ENCODE measurements around the gene MYPN.

Gene MYPN

DNA sequence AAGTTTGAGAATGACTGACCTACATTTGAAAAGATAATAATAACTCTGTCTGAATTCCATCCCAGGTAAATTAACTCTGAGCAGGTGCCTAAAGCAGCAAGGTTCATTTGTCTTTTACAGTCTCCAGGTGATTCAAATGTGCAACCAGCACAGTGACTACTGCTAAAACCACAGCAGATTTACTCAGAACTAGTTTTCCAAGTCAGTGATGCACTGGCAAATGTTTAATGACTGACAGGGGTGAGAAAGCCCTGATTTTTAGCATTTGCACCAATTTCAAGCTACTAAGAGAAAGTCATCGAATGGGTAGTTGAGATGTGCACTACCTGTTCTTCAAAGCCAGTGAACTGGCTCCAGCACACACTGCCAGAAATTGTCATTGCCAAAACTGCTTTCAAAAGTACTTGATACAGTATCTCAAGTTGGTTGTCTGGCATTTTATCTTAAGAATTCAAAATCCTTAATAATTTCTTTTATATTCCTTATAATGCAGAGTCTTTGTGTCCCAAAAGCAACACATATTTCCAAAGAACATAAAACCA is 62.3 kb downstream of the MYPN start:
- intact Hi-C loops (cut with DNase I; ENCODE audit: low total_unique reads): no loop called here
- no peak for DNase-seq
- no peaks in the 10 kb centered on the region for H3K4me1 ChIP-seq
- H3K4me3 ChIP-seq: no peak overlapping the region
- H3K36me3 ChIP-seq: no peaks in the 10 kb centered on the region
- no peaks in the 10 kb centered on the region for H3K9me3 ChIP-seq
- TF ChIP-seq, protein P1, sequence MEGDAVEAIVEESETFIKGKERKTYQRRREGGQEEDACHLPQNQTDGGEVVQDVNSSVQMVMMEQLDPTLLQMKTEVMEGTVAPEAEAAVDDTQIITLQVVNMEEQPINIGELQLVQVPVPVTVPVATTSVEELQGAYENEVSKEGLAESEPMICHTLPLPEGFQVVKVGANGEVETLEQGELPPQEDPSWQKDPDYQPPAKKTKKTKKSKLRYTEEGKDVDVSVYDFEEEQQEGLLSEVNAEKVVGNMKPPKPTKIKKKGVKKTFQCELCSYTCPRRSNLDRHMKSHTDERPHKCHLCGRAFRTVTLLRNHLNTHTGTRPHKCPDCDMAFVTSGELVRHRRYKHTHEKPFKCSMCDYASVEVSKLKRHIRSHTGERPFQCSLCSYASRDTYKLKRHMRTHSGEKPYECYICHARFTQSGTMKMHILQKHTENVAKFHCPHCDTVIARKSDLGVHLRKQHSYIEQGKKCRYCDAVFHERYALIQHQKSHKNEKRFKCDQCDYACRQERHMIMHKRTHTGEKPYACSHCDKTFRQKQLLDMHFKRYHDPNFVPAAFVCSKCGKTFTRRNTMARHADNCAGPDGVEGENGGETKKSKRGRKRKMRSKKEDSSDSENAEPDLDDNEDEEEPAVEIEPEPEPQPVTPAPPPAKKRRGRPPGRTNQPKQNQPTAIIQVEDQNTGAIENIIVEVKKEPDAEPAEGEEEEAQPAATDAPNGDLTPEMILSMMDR (IDR thresholded peaks at IDR 0.05): no peak
- H3K27me3 ChIP-seq: no peaks in the 10 kb centered on the region
- no peak overlapping the region for H3K27ac ChIP-seq

DNA sequence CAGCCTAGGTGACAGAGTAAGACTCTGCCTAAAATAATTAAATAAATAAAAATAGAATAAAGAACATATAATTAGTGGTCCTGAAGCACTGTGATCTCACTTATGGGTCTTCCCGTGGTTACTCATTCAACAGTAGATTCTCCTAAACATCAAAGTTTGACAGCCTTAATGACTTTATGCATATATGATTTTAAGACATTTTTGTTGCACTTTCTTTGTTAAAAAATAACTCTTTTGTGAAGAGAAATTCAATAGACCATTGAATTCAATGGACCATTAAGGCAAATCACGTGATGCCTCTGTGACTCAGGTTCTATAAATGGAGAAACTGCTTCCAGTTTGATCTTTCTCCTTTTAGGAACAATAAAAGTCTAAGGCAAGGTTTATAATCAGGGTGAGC is 63.0 kb downstream of the MYPN start:
- DNase-seq: no peak
- intact Hi-C loops (cut with DNase I; ENCODE audit: low total_unique reads): no loop called here
- no peak overlapping the region for H3K4me3 ChIP-seq
- no peaks in the 10 kb centered on the region for H3K27me3 ChIP-seq
- no peak overlapping the region for H3K27ac ChIP-seq
- H3K9me3 ChIP-seq: no peaks in the 10 kb centered on the region
- H3K4me1 ChIP-seq: no peaks in the 10 kb centered on the region
- TF ChIP-seq, protein P1 (IDR thresholded peaks at IDR 0.05): no peak
- H3K36me3 ChIP-seq: no peaks in the 10 kb centered on the region

DNA sequence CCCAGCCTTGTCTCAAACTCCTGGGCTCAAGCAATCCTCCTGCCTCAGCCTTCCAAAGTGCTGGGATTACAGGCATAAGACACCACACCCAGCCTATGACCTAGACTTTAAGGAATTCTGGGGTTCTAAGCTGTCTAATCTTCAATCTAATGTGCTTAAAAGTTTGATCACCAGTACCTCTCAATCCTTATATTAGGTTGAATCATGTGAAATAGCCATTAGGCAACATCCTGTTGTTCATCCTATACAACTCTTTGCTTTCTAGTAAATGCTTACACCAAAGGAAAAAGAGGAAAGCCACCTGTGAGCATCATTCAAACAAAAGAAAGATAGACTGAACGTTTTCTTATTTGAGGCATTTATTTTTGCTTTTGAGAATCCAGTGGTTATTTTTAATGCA is 66.7 kb downstream of the MYPN start:
- Histone ChIP-seq H3K4me3 (no peak overlapping the region), H3K27me3 (no peaks in the 10 kb centered on the region), H3K36me3 (no peaks in the 10 kb centered on the region), H3K9me3 (no peaks in the 10 kb centered on the region), H3K27ac (no peak overlapping the region), H3K4me1 (no peaks in the 10 kb centered on the region)
- intact Hi-C loops (cut with DNase I; ENCODE audit: low total_unique reads): no loop called here
- TF ChIP-seq, protein P1 (IDR thresholded peaks at IDR 0.05): no peak
- no peak for DNase-seq

DNA sequence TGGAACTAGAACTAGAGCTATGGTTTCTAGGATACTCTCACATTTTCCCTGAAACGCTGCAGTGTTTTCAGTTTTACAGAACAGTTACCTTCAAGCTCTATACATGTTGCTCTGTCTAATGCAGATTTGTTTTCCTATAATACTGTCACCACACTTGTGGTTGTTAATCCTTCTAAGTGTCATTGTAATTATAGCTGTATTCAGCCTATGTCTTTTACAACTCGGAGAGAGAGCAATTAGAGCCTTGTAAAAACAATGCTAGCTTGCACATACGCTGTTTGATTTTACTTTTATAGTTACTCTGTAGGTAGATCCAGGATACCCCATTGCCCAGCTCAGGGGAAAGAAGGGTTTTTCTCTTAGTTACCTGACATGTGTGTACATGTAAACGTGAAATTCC is 67.5 kb downstream of the MYPN start:
- H3K36me3 ChIP-seq: no peaks in the 10 kb centered on the region
- H3K9me3 ChIP-seq: no peaks in the 10 kb centered on the region
- H3K27ac ChIP-seq: no peak overlapping the region
- H3K27me3 ChIP-seq: no peaks in the 10 kb centered on the region
- H3K4me3 ChIP-seq: no peak overlapping the region
- H3K4me1 ChIP-seq: no peaks in the 10 kb centered on the region
- TF ChIP-seq, protein P1 (IDR thresholded peaks at IDR 0.05): no peak
- no peak for DNase-seq
- intact Hi-C loops (cut with DNase I; ENCODE audit: low total_unique reads): no loop called here

DNA sequence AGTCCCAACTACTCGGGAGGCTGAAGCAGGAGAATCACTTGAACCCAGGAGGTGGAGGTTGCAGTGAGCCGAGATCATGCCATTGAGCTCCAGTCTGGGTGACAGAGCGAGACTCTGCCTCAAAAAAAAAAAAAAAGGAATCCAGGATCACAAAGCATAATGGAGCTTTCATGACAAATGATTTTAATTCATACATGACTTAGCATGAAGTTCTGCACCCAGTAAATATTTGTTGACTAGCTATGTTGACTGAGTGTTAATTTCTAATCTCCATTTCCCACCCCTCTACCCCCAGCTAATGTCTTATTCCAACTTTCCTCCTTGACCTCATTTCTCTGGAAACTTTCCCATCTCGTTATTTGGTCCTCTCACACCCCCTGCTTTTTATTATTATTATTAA is 69.3 kb downstream of the MYPN start:
- DNase-seq: no peak
- H3K4me1 ChIP-seq: no peaks in the 10 kb centered on the region
- no peaks in the 10 kb centered on the region for H3K27me3 ChIP-seq
- intact Hi-C loops (cut with DNase I; ENCODE audit: low total_unique reads): no loop called here
- H3K4me3 ChIP-seq: no peak overlapping the region
- no peaks in the 10 kb centered on the region for H3K9me3 ChIP-seq
- no peak overlapping the region for H3K27ac ChIP-seq
- H3K36me3 ChIP-seq: no peaks in the 10 kb centered on the region
- TF ChIP-seq, protein P1 (IDR thresholded peaks at IDR 0.05): no peak

DNA sequence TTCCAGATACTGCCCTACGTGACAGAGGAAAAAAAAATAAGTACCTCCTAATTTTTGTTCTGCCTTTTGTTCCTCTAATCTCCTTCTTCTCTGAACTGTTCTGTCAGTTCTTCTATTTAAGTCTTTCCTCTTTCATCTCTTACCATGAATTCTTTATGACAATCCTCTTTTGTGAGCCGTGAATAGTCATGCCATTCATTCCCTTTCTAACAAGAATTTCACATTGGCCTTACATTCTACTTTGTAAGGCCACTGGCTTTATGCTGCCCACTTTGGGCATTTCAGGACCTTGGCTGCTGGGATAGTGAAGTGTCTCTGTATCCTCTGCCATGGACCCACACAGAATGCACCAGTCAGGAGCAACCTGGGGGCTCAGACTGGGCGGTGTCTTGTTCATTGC is 69.7 kb downstream of the MYPN start:
- Histone ChIP-seq H3K36me3 (no peaks in the 10 kb centered on the region), H3K9me3 (no peaks in the 10 kb centered on the region), H3K27me3 (no peaks in the 10 kb centered on the region), H3K4me1 (no peaks in the 10 kb centered on the region), H3K4me3 (no peak overlapping the region), H3K27ac (no peak overlapping the region)
- intact Hi-C loops (cut with DNase I; ENCODE audit: low total_unique reads): no loop called here
- TF ChIP-seq, protein P1 (IDR thresholded peaks at IDR 0.05): no peak
- DNase-seq: no peak
